Hindlimb muscle (tissue), 1 donor: ENCODE data around the gene SLC25A47. TPM values are rescaled to one million over a fixed set of nuclear protein-coding genes. Genes with fewer than 3 reads are reported as not detected.

Experiments used
- DNase-seq: peaks from one replicate; pipeline ENCODE4 v3.0.0-alpha.2; 2013
- polyA plus RNA-seq: library from polyadenylated mRNA; unstranded; fragments of 120-200 nt; gene quantifications from one replicate; pipeline ENCODE4 v1.2.1, GENCODE V29; 2013; ENCODE audit not compliant: insufficient read length

Gene SLC25A47
- polyA plus RNA-seq, 1 donor = not detected

DNA sequence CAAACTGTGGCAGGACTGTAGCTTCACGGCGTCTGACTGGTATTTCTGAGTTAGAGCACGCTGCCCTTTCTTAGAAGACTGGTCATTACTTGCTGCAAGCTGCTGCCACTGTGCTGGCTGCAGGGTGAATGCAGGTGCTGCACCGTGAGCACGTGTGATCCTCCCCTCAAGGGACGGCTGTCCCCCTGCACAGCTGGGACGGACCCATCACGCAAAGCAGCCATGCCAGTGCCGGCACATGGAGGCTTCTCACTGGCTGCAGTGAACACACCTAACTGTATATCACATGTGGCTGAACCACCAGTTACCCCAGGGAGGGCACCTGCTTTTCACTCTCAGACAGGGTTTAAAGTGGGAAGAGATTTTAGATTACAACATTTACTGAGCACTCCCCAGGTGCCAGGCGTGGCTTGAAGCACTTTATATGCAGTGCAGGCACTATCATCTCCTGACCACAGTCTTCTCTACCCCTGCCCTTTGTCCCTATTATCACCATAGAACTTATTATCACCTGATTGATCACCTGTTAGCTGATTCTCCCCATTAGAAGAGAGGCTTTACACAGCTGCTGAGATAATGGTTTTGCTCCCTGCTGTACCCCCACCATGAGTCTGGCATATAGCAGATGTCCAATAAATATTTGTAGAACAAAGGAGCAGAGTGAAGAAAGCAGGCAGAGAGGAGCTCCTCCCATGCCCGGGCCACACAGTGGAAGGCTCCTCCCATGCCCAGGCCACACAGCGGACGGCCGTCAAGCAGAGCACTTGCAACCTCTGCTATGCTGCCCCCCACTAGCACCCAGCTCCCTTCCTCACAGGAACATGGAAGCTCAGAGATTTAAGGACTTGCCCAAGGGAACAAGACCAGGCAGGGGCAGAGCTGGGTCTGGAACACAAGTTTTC, 25.9 kb downstream of the SLC25A47 start:
- DNase-seq = no peak

DNA sequence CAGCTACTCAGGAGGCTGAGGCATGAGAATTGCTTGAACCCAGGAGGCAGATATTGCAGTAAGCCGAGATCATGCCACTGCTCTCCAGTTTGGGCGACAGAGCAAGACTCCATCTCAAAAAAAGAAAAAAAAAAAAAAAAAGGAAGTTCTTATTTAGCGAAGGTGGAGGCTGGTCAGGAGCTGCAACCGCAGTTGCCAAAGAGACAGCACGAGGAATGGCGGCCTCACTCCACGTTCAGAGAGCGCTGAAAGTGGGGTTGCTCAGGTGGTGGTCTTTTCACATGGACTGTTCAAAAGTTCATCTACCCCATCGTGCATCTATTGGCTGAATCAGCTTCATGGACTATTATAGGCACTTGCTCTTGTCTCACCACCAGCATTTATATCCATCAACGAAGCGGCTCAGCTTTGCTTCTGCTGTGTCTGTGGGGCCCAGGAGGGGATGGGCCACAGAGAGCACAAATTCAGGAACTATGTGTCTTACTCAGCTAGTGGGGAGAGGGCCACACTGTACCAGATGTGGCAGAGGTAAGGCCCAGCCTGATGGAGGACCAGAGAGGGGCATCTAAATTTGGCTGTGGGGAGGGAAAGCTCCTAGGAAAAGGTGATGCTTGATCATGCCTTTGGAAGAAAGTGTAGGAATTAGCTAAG, 27.3 kb downstream of the SLC25A47 start:
- DNase-seq = no peak

DNA sequence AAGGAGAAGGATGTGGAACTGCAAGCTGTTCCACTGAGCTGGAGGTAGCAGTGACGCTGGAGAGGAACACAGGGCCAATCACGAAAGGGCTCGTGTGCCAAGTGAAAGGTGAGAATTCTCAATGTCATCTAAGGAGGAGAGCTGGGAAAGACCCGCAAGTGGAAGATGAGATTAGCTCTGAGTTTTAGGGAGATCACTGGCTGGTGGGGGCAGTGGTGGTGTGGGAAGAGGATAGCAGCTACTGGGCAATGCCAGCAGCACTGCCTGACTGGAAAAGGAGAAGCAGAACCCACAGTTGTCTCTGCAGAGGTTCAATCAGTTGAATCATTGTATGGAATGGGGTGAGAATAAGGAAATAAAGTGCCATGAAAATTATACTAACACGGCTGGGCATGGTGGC, 27.8 kb downstream of the SLC25A47 start:
- DNase-seq = no peak

DNA sequence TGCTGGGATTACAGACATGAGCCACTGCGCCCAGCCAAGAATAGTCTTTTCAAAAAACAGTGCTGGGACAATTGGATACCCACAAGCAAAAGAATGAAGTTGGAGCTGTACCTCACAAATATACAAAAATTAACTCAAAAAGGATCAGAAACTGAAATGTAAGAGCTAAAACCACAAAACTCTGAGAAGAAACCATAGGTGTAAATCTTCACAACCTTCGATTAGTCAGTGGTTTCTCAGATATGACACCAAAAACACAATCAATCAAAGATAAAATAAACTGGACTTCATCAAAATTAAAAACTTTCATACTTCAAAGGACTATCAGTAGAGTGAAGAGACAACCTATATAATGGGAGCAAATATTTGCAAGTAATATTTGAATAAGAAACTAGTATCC, 35.3 kb downstream of the SLC25A47 start:
- DNase-seq = no peak

DNA sequence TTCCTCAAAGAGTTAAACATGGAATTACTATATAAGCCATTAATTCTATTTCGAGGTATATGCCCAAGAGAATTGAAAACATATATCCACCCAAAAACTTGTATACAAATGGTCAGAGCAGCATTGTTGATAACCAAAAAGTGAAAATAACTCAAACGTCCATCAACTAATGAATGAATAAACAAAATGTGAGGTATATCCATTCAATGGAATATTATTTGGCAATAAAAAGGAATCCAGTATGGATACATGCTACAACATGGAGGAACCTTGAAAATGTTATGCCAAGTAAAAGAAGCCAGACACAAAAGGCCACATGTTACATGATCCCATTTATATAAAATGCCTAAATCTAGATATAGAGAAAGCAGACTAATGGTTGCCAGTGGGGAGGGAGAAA, 36.0 kb downstream of the SLC25A47 start:
- no peak for DNase-seq

DNA sequence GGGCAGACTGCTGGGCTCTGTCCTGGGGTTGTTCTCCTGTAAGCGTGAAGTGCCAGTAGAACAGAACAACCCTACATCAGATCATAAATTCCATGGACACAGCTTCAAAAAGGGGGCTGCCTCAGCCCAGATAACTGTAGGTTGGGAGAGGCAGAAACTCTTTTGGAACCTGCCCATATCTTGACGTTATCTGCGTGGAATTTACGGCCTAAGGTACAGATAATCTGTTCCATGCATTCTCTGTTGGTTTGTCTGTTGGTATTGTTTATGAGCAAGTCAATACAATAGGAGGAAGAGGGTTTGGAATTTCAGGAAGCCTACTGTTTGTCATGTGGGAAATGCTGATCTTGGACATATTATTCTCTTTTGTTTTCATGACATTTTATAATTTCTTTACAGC, 36.7 kb downstream of the SLC25A47 start:
- DNase-seq = no peak

DNA sequence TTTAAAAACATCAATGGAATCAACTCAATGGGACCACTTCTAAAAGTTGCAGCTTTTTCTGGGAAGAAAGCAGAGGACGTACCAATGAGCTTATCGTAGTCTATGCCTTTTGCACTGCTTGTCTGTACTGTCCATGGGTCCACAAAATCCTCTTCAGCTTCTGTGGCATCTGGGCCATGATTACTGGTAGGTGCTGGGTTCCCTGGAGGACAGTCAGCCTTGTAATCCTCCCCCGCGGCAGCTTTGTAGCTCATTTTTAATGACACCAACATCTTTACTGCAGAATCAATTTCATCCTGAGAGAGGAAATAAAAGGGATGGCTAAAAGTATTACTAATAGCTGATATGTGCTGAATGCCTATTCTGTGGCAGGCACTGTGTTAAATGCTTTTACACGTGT, 38.5 kb downstream of the SLC25A47 start:
- DNase-seq = no peak

DNA sequence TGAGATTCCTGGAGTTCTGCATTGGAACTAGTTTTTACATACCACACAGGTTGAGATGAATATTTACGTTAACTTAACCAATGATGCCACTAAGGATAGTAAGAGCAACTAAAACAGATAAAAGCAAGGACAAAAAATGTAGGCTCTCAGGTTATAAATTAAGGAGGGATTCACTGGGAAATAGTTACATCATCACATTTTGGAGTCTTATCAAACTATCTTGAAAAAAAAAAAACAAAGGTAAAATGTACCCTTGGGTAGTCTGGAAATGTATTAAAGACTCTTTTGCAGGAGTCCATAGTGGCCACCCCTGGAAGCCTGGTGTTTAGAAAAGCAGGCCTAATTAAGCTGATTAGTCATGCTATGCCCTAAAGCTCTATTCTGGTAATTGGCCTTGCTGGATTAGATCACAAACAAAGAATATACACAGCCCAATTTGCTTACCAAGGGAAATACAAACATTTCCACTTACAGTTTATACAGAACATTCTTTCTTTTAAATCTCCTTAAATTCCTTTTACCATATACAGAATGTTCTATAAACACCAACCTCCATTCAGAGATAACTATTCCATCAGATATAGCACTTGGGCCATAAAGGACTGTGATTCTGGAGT, 39.3 kb downstream of the SLC25A47 start:
- no peak for DNase-seq

DNA sequence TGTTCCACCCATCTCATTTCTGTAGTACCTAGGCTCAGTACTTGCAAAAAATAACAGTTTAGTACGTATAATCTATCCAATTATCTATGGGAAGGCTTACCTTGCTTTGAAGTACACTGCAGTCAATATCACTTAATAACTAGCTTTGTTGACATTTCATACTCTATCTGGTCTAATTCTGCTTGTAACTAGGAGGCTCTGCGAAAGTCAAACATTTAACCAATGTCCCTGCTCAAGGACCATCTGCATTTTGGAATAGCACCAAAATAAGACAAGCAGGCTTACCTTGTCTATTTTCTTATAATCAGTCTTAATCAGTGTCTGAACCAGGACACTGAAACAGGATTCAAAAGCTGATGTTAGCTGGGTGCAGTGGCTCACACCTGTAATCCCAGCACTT, 39.9 kb downstream of the SLC25A47 start:
- DNase-seq = no peak

DNA sequence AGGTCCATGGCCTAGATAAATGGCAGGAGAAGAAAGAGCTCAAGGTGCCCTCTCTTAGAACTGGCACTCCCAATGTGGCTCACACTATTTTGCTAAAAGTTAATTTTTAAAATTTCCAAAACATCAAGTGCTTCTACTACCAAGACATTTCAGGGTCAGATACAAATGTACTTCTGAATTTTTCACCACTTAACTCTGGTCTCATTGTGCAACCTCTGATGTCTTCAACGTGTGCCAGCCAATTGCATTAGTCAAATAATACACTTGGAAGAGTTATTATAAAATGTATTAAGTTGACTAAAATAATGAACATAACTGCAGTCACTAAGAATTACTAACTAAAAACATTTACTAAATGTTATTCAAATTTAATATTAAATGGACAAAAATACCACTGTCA, 41.3 kb downstream of the SLC25A47 start:
- DNase-seq = no peak

DNA sequence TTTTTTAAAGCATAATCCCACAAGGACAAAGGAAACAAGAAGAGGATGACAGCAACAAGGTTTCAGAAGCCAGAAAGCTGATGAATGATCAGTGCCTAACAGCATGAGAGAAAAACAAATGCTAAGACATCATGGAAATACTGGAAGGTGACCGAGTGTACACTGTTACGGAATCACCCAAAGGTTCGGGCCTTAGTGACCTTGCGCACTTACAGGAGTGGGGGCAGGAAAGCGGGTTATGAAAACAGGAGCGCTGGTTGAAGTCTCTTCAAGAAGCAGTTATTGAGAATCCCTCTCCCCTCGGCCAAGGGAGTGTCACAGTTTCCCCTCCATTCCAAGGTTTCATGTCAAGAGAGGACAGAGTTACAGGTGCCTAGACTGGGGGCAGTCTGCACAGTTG, 42.6 kb downstream of the SLC25A47 start:
- no peak for DNase-seq

DNA sequence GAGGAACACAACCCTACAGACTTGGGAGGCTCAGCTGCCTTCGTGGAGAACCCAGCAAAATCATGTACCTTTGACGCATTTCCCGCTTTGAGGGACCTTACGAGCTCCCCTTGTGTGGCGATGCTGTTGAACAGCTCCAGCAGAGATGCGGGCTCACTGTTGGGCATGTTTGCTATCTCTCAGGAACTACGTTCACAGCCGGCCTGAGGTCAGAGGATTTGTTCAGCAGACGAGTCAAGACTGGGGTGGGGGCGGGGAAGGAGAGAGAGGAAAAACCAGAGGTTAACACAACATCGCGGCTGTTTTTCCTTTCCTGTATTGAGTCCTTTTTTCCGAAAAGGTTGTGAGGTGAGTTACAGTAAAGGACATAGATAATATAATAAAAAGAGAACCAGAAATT, 45.9 kb downstream of the SLC25A47 start:
- no peak for DNase-seq

DNA sequence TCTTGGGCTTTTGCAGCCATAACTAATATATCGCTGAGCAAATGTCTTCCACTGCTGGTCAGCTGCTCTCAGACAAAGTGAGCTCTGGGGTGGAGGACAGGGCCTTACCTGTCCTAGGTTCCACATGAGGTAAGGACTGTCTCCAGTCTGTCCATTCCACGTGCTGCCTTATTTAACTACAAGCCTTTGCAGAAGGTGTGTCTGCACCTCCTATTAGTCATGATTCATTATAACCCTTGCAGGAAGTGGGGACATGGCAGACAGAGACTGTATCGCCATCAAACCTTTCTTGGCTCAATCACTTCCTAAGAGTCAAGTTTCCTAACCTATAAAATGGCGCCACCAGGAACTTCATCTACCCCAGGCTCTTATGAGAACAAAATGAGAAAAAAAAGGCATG, 46.9 kb downstream of the SLC25A47 start:
- DNase-seq = no peak

DNA sequence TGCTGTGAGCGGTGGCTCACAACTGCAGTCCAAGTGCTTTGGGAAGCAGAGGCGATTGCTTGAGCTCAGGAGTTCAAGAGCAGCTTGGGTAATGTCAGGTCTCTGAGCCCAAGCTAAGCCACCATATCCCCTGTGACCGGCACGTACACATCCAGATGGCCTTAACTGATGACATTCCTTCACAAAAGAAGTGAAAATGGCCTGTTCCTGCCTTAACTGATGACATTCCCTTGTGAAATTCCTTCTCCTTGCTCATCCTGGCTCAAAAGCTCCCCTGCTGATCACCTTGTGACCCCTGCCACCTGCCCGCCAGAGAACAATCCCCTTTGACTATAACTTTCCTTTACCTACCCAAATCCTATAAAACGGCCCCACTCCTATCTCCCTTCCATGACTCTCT, 48.6 kb downstream of the SLC25A47 start:
- DNase-seq = no peak

DNA sequence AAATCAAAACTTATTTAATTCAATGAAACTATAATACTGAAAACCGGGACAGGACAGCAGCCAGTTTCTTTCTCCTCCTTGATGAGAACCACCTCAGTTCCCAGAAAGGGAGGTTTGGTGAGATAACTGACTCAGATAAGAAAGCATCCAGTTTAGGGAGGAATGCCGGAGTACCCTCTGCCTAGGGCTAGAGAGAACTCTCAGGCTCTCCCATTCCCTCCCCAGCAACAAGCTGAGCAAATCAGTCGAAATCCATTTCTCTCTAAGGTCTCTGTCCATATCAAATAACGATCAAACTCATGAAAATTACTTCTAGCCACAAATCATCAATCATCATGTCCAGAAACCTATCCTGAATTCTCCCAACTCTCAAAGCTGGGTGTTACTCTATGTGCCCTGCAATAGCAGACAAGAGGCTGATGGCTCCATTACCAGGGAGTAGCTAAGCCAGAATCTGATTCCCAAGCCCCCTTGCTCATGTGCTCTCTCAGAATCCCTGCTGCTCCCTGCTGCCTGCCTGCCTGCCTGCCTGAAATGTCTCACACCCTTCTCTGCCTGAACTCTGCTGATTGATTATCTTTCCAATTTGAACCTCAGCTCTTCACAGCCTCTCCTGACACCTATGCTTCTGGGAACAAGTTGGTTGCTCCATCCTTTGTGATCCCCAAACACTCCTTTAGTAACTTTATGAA, 49.4 kb downstream of the SLC25A47 start:
- no peak for DNase-seq

DNA sequence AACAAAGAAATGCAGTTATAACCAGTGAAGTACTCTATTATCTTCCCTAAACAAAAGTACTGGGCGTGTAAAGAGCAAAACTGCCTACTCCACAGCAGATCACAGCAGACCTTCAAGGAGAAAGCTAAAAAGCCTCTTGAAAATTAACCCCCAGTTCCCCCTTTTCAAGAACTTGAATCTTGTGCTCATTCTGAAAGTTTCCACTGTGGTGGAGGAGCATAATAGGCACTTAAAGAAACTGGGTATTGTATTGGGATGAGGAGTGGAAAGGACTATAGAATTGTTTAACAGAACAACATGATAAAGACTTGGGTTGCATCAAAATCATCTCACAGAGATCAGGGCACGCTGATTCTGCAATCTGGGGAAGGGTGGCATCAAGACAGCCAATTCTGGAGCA, 51.1 kb downstream of the SLC25A47 start:
- DNase-seq = no peak

DNA sequence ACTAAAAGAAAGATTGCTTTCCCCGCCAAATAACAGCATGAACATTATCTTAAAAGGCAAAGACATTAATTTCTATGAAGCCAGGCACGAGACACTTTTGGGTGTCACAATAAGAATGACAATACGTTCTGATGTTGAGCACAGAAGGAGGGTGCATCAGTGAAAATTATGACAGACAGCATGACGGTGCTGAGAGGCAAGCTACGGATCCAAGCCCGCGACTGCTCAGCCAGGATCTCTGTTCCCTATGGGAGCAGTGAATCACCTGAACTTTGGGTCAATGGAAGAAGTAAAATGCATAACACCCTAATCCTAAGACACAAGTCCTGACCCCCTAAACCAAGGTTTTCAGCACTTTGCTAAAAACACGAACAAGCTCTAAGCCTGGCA, 51.7 kb downstream of the SLC25A47 start:
- DNase-seq = no peak

DNA sequence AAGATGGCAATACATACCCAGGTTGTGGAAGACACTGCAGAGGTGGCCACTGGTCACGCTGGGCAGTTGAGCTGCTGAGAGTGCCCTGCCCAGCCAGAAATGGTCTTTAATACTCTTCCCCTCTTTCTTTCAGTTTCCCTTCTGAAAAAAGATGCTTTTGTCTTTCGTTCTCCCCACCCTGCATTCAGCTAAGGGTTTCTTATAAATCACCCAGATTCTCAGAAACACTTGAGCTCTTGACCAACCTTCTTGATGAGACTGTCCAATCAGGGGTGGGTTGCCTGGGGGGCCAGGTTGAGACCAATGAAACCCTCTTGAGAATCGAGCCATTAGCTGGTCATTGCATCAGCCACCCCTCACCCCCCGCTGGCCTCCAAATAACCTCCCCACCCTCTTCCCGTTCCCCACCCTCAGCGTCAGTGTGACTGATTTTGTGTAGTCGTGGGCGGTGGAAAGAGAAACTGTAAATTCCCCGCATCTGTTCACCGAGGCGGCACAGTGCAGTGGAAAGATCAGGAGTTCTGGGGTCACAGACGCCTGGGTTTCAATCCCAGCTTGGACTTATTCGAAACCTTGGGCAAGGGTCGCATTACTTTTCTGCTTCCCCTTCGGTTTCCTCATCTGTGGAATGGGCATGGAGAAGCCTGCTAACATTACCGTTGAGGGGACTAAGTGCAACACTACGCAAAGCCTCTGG, 52.3 kb downstream of the SLC25A47 start:
- DNase-seq = peak; percentile 46

DNA sequence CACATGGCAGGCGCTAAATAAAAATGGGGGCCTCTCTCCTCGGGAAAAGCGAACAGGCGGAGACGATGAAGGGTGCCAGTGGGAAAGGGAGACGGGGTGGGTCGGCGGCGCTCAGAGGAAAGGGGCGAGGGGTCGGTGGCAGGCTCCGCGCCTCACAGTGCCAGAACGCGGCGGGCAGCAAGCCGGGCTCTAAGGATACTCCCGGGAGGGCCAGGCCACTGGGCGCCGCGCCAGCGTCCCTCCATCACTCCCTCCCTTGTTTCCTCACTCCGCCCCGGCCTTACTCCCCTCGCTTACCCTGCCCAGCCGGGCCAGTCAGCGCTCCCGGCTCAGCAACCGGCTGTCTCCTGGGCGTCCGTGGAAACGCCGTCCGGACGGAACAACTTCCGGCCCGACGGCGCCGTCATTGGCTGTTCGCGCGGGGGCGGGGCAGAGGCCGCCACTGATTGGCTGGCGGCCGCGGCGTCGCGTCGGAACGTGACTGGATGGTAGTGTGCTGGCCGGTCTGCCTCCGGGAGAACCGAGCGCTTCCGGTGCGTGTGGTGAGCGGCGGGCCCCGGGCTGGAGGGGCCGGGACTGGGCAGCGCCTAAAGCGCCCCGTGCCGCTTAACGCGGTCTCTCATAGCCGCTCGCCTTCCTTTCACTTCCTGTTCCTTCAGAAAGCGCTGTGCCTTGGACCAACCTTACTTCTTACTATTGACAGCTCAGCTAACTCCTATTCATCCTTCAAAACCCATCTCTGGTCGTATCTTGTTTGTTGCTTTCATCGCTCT, 53.0 kb downstream of the SLC25A47 start, which contains the start of gene WDR25:
TSS of gene WDR25 (plus strand) at position 523 of the 773 bp plus-strand sequence.
- peak; percentile 96 for DNase-seq

DNA sequence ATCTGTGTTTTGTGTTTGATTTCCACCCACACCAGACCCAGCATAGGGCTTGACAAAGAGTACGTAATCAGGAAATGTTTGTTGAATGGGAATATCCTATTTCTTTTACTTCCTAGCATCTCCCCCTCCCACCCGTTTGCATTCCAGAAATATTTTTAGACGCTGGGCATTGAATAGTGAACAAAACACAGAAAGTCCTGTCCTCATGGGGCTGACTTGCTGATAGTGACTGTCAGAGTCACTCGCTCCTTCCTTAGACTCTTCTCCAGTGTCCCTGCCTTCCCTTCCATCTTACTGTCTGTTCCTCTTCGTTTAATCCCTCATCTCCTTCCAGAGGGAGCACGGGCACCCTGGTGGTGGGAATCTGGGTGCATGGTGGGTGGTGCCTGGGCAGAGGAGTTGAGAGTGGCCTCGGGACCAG, 53.6 kb downstream of the SLC25A47 start:
- no peak for DNase-seq
